Ramos (cell line): ENCODE measurements around the gene GGTLC2.
"Not testable (repeated sequence)": the region's sequence is repeated elsewhere in the genome, so short reads cannot be mapped to it uniquely, and the experiment has no call there.

Source experiments
- in situ Hi-C: fragments of 300-500 bp; cut with MboI; formaldehyde crosslinking; loops from one replicate; pipeline ENCODE4 v1.14.3; 2022; ENCODE audit warnings: low sequenced_read_pairs; ENCODE audit not compliant: unreplicated experiment

Gene GGTLC2

DNA sequence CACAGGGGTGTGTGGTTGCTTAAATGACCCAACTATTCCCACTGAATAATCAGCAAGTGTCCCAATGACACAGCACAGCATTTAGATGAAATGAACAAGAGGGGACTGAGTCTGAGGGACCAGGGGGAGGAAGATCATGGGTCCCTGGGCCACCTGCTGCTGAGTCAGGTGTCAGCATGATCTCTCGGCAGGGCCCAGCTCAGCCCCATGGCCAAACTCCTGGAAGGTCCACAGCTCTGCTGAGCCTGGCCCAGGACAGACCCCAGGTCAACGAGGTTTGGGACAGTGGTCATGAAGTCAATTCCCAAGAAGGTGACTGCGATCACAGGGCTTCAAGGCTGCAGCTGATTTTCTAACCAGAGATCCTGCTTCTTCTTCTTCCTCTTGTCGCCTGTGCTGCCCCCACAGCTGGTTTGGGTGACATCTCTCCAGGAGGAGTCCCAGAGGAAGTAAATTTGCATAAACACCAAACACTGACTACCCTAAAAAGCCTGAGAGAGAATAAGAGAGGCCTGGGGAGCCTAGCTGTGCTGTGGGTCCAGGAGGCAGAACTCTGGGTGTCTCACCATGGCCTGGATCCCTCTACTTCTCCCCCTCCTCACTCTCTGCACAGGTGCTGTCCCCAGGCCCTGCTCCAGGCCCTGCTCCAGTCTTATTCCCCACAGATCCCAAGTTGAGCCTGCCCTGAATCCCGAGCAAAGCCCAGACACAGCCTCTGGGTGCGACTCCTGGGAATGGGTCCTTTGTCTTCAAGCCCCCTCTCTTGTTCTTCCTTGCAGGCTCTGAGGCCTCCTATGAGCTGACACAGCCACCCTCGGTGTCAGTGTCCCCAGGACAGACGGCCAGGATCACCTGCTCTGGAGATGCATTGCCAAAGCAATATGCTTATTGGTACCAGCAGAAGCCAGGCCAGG lies 42.0 kb downstream of the GGTLC2 start:
- in situ Hi-C loops = not testable (repeated sequence)

- in situ Hi-C loops = no loop called here
Measured at GRCh38 chr22:22687638-22688500, 43.5 kb downstream of the GGTLC2 start.

- in situ Hi-C loops = loop anchor here (5.0 kb wide), 1 partner anchor 243 kb away; no protein-coding TSS in a partner anchor
Measured at GRCh38 chr22:22689621-22690345, 45.4 kb downstream of the GGTLC2 start.

DNA sequence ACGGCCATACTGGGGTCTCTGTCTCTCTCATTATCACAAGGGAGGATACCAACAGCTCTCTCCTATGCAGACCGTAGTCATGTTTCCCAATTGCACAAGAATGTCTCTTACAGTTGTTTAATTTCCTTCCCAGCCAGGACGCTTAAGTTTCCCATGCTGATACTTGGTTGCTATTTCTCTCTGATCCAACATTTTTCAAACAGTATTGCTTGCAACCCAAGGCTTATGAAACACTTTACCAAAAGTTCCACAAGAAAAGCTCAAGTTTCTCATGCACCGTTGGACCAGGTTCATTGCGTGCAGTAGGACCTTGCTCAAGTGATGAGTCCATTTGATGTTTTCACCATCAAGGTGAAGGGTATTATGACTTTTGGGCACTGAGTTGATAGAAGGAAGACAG lies 46.6 kb downstream of the GGTLC2 start:
- in situ Hi-C loops = loop anchor here (5.0 kb wide), 1 partner anchor 241 kb away; no protein-coding TSS in a partner anchor

DNA sequence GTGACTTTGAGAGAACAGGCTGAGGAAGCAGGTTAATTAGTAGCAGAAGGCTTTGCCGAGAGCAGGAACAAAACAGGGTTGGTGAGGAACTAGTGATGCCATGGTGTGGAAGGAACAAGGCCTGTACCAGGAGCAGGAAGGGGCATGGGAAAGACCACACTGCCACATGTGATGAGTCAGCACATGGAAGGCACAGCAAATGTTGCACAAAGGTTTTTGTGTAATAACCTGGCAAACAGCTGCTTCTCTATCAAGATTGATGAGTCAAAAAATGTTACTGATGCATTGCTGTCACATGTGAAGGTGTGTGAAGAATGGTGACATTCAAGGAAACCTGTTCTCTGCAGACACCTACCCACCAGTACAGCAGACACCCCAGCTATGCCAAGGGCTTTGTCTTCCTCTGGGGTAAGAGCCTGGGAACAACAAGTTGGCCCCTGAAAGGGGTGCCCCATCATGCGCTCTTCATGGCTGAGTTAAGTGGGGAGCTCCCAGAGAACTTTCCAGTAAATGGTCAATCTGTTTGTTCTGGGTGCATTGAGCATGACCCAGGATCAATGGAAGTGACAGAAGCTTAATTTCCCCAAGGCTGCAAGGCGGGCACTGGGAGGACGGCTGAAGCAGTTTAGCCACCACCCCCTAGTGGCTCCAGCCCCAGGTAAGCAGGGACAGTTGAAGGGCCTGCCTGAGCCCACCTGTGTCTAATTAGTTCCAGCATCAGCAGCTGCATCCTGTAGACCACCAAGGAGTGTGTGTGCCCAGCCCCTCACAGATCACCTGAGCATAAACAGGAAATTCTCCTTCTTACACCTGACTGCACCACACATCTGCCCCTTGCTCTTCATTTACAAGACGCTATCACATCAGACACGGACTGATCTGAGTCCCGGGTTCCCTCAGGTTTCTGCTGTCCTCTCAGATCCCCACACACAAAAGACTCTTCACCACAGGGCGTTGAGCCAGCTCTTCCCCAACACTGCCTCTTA lies 47.6 kb downstream of the GGTLC2 start:
- in situ Hi-C loops = loop anchor here (5.0 kb wide), 1 partner anchor 240 kb away; no protein-coding TSS in a partner anchor

DNA sequence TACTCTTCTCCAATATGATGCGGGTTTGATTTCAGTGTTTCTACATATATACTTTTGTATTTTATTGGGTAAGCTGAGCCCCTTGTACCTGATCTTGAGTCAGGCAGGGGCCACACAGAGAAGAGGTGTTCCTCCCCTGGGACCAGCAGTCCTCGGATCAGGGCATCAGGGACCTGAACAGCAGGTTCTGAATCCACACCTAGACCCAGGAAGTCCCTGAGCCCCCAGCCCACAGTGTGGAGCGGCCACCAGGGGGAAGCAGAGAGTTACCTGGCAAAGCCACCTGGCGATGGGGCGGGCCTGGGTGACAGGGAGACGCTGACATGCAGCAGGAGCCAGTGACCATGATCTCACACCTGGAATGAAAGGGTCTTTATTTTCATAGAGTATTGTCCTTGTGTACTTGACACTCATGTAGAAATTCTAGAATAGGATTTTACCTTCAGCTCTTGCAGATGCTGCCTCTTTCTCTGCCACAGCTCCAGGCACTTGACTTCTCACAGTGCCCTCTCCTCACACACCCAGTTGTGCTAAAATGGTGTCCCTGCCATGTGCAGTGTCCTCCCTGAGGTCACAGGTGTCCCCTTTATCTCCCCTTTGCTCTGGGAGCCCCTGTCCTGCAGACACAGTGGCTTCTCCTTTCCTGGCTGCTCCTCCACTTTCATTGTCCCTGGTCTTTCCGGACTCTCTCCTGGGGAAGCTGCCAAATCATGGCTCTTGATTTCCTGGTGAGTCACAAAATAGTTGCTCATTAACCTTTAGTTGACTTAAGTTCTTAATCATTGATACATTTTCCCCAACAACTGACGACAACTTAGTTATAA lies 48.5 kb downstream of the GGTLC2 start:
- in situ Hi-C loops = loop anchor here (5.0 kb wide), 1 partner anchor 239 kb away; no protein-coding TSS in a partner anchor

- in situ Hi-C loops = loop anchor here (5.0 kb wide), 1 partner anchor 239 kb away; no protein-coding TSS in a partner anchor
Measured at GRCh38 chr22:22693531-22693884, 49.1 kb downstream of the GGTLC2 start.

DNA sequence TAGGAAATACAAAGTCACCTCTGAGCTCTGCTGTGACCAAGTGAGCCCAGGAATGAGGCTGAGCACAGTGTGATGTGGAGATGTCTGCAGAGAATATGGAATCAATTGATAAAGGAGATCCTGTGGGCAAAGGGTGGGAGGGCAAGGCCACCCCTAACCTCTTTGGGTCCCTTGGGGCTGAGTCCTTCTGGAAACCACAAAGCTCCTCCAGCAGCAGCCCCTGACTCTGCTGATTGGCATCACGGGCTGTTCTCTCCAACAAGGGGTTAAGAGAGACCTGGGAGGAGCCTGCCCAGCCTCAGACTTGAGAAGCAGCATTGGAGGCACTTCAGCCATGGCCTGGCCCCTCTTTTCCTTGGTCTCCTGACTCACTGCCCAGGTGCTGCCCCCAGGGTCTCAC lies 49.7 kb downstream of the GGTLC2 start:
- in situ Hi-C loops = loop anchor here (5.0 kb wide), 1 partner anchor 238 kb away; no protein-coding TSS in a partner anchor

DNA sequence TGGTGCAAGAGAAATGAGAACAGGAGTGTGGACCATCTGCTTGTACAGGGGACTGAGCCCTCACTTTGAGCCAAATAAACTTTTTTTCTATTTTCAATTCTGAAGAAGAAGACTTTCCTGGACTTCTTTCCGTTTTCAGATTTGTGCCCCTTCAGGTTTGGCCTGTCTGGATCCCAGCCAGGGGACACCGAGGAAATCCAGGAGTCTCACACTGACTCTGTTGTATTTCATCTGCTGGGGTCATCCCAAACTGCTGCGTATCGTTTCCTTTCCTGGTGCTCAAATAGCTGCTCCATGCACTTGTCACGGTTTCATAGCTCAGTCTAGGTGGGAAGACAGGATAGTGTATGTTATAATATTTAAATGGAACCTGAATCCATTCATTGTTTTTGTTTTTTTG lies 51.7 kb downstream of the GGTLC2 start:
- in situ Hi-C loops = no loop called here
